Neuronal stem cell (in vitro differentiated cells): ENCODE data around the gene NOVA2.
A peak's percentile ranks its signal among the peaks of the same experiment; 100 is the strongest.

ENCODE experiments used
- DNase-seq: peaks from one replicate; pipeline ENCODE4 v3.0.0-alpha.2; 2013; ENCODE audit warnings: low spot score
- H2AFZ ChIP-seq: one replicate; pipeline ENCODE4 v1.6.1; 2013; ENCODE audit warnings: mild to moderate bottlenecking, low read length, inconsistent platforms
- H2AK5ac ChIP-seq: 2 replicates; pipeline ENCODE4 v1.6.1; 2013; ENCODE audit warnings: low read depth, mild to moderate bottlenecking, inconsistent platforms, low read length, moderate library complexity, mixed read lengths
- H2BK120ac ChIP-seq: 2 replicates; pipeline ENCODE4 v1.6.1; 2013; ENCODE audit warnings: low read depth, mild to moderate bottlenecking, inconsistent platforms, low read length, moderate library complexity, mixed read lengths
- H2BK12ac ChIP-seq: one replicate; pipeline ENCODE4 v1.6.1; 2013; ENCODE audit warnings: low read length, inconsistent platforms
- H2BK15ac ChIP-seq: 2 replicates; pipeline ENCODE4 v1.6.1; 2013; ENCODE audit warnings: mild to moderate bottlenecking, low read length, inconsistent platforms, mixed read lengths
- H2BK5ac ChIP-seq: one replicate; pipeline ENCODE4 v1.6.1; 2013; ENCODE audit warnings: inconsistent platforms, mild to moderate bottlenecking, low read length, moderate library complexity
- H3K14ac ChIP-seq: one replicate; pipeline ENCODE4 v1.6.1; 2013; ENCODE audit warnings: low read length, inconsistent platforms
- H3K18ac ChIP-seq: 2 replicates; pipeline ENCODE4 v1.6.1; 2013; ENCODE audit warnings: low read length, inconsistent platforms
- H3K23ac ChIP-seq: 2 replicates; pipeline ENCODE4 v1.6.1; 2013; ENCODE audit warnings: low read depth, mild to moderate bottlenecking, mixed read lengths, low read length, inconsistent platforms; ENCODE audit not compliant: poor library complexity
- H3K27ac ChIP-seq: replicated peaks from 3 replicates; pipeline ENCODE4 v1.5.1; 2013; ENCODE audit warnings: low read length, inconsistent platforms
- H3K27me3 ChIP-seq, 3 experiments: 2 replicates each; pipeline ENCODE4 v1.6.1; 2013; ENCODE audit warnings: low read length in 3 of 3, mild to moderate bottlenecking in 2 of 3, inconsistent platforms in 1 of 3, low read depth in 1 of 3, mixed read lengths in 1 of 3, moderate library complexity in 1 of 3; ENCODE audit not compliant: control insufficient read depth in 3 of 3, insufficient read depth in 3 of 3
- H3K36me3 ChIP-seq, 2 donors: replicated peaks in 1 of 2; 2 replicates each; pipeline ENCODE4 v1.6.1; 2013; ENCODE audit warnings: low read length in 2 of 2; ENCODE audit not compliant: control insufficient read depth in 2 of 2, insufficient read depth in 2 of 2
- H3K4ac ChIP-seq: 2 replicates; pipeline ENCODE4 v1.6.1; 2013; ENCODE audit warnings: inconsistent platforms, mild to moderate bottlenecking, low read length, moderate library complexity
- H3K4me1 ChIP-seq, 2 donors: 1 replicate in 1 of 2; 2 replicates in 1 of 2; pipeline ENCODE4 v1.6.1; 2013; ENCODE audit warnings: low read length in 2 of 2, low read depth in 1 of 2; ENCODE audit not compliant: control insufficient read depth in 2 of 2, insufficient read depth in 1 of 2
- H3K4me2 ChIP-seq: one replicate; pipeline ENCODE4 v1.6.1; 2013; ENCODE audit warnings: mild to moderate bottlenecking, low read length, inconsistent platforms; ENCODE audit not compliant: insufficient read depth, poor library complexity, severe bottlenecking
- H3K4me3 ChIP-seq, 2 donors: 2 replicates each; pipeline ENCODE4 v1.5.1; 2013; ENCODE audit warnings: low read length in 2 of 2, mild to moderate bottlenecking in 2 of 2, inconsistent platforms in 1 of 2, moderate library complexity in 1 of 2
- H3K79me1 ChIP-seq: one replicate; pipeline ENCODE4 v1.6.1; 2013; ENCODE audit warnings: low read depth, mild to moderate bottlenecking, inconsistent platforms, low read length, moderate library complexity
- H3K9ac ChIP-seq: one replicate; pipeline ENCODE4 v1.6.1; 2013; ENCODE audit warnings: mild to moderate bottlenecking, low read depth, low read length, inconsistent platforms; ENCODE audit not compliant: poor library complexity
- H3K9me3 ChIP-seq, 2 donors: replicated peaks in 1 of 2; 2 replicates each; pipeline versions ENCODE3 to v1.6.1; 2013; ENCODE audit warnings: low read length in 2 of 2, mild to moderate bottlenecking in 2 of 2, inconsistent platforms in 1 of 2, low read depth in 1 of 2, mixed read lengths in 1 of 2, moderate library complexity in 1 of 2; ENCODE audit not compliant: control insufficient read depth in 2 of 2, insufficient read depth in 1 of 2
- H4K8ac ChIP-seq: one replicate; pipeline ENCODE4 v1.6.1; 2013; ENCODE audit warnings: low read depth, mild to moderate bottlenecking, inconsistent platforms, low read length, moderate library complexity
- H4K91ac ChIP-seq: one replicate; pipeline ENCODE4 v1.6.1; 2013; ENCODE audit warnings: low read length, low read depth, mild to moderate bottlenecking, inconsistent platforms; ENCODE audit not compliant: poor library complexity
- WGBS, 2 donors: extraction: QIAGEN DNeasy Blood & Tissue Kit; methylation state at CpG; one replicate each; pipeline ENCODE4 v1.1.7; 2013; ENCODE audit warnings: missing lambda C conversion rate in 2 of 2, mixed read lengths in 1 of 2; ENCODE audit not compliant: insufficient read length in 2 of 2, insufficient replicate concordance in 1 of 2; ENCODE audit errors: extremely low coverage in 2 of 2; 5-methylcytosine and 5-hydroxymethylcytosine counted together

NOVA2 gene

DNA sequence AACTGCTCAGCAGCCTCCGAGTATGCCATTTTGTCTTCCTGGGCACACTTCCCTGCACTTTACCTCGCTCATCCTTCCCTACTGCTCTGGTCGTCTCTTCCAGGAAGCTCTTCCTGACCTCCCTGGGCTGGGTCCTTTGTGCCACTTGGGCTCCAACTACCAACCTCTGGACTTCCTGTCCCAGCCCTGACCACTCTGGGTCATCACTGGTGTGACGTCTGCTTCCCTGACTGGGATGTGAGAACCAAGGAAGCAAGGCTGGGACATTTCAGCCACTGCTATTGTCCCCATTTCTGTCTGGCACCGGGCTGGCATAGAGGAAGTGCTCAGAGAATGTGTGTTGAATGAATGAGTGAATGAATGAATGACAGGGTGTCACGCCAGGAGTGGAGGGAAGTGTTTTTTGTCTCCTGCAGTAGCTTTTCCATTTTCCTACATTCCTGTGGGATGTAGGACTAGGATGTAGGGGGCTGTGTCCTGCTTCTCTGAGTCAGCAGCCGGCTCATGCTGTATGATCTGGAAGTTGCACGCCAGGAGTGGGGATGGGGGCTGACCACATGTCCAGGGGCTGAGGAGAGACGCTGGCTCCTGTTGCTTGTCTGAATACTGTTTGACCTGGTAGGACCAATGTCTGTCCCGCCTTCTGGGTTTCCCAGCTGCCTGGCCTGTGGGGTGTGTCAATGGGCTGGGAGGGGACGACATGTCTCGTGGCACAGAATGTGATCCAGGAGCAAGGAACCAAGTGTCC lies 14.7 kb downstream of the NOVA2 start:
- H3K27me3 ChIP-seq: peaks cover 0 to 2% (median 0%) of the 10 kb centered on the region in 3 experiments
- no peak overlapping the region for H3K14ac ChIP-seq
- H3K27ac ChIP-seq: no peak overlapping the region
- H4K8ac ChIP-seq: no peak overlapping the region
- H3K4me1 ChIP-seq: peaks cover 12 to 35% of the 10 kb centered on the region in 2 donors
- no peak overlapping the region for H4K91ac ChIP-seq
- H2BK120ac ChIP-seq: no peak overlapping the region
- no peak overlapping the region for H3K23ac ChIP-seq
- H3K18ac ChIP-seq: no peak overlapping the region
- H2BK5ac ChIP-seq: no peak overlapping the region
- no peak overlapping the region for H2BK15ac ChIP-seq
- H2BK12ac ChIP-seq: no peak overlapping the region
- no peak overlapping the region for H3K4ac ChIP-seq
- H2AK5ac ChIP-seq: no peak overlapping the region
- peaks cover 25 to 52% of the 10 kb centered on the region in 2 donors for H3K36me3 ChIP-seq
- H3K79me1 ChIP-seq: peaks cover 2% of the 10 kb centered on the region
- peaks cover 0 to 5% of the 10 kb centered on the region in 2 donors for H3K9me3 ChIP-seq
- H3K4me3 ChIP-seq: no peak overlapping the region
- no CpG with 5 or more reads among the region's 12 CpGs for WGBS, 2 donors
- no peak overlapping the region for H3K4me2 ChIP-seq
- DNase-seq: no peak
- no peak overlapping the region for H3K9ac ChIP-seq
- no peak overlapping the region for H2AFZ ChIP-seq

DNA sequence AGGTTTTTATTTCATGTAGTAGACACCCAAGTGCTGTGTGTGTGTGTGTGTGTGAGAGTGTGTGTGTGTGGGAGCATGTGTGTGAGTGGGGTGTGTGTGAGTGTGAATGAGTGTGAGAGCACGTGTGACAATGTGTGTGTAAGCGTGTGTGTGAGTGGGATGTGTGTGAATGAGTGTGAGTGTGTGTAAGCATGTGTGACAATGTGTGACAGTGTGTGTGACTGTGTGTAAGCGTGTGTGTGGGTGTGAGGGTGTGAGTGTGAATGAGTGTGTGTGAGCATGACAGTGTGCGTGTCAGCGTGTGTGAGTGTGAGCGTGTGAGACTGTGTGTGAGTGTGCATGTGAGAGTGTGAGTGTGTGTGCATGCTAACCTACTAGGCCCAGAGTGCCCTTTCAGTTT lies 15.3 kb downstream of the NOVA2 start:
- H3K79me1 ChIP-seq: peaks cover 2% of the 10 kb centered on the region
- no peak overlapping the region for H2AK5ac ChIP-seq
- H3K14ac ChIP-seq: no peak overlapping the region
- no peak overlapping the region for H3K4me2 ChIP-seq
- peaks cover 0 to 2% (median 0%) of the 10 kb centered on the region in 3 experiments for H3K27me3 ChIP-seq
- 100% methylated on average over 3 to 5 of the region's 6 CpGs for WGBS, 2 donors
- peak overlapping the region; percentile 32 for H3K9ac ChIP-seq
- peak overlapping the region in 1 of 2 donors; percentile 55 for H3K4me3 ChIP-seq
- no peak for DNase-seq
- H2BK5ac ChIP-seq: no peak overlapping the region
- H2BK120ac ChIP-seq: no peak overlapping the region
- H4K8ac ChIP-seq: no peak overlapping the region
- H3K4ac ChIP-seq: no peak overlapping the region
- H3K36me3 ChIP-seq: peaks cover 24 to 54% of the 10 kb centered on the region in 2 donors
- H2AFZ ChIP-seq: no peak overlapping the region
- H3K18ac ChIP-seq: no peak overlapping the region
- H3K23ac ChIP-seq: no peak overlapping the region
- H2BK12ac ChIP-seq: no peak overlapping the region
- peaks cover 18 to 41% of the 10 kb centered on the region in 2 donors for H3K4me1 ChIP-seq
- H2BK15ac ChIP-seq: no peak overlapping the region
- H4K91ac ChIP-seq: no peak overlapping the region
- H3K9me3 ChIP-seq: peaks cover 0 to 5% of the 10 kb centered on the region in 2 donors
- H3K27ac ChIP-seq: peak overlapping the region; percentile 15

DNA sequence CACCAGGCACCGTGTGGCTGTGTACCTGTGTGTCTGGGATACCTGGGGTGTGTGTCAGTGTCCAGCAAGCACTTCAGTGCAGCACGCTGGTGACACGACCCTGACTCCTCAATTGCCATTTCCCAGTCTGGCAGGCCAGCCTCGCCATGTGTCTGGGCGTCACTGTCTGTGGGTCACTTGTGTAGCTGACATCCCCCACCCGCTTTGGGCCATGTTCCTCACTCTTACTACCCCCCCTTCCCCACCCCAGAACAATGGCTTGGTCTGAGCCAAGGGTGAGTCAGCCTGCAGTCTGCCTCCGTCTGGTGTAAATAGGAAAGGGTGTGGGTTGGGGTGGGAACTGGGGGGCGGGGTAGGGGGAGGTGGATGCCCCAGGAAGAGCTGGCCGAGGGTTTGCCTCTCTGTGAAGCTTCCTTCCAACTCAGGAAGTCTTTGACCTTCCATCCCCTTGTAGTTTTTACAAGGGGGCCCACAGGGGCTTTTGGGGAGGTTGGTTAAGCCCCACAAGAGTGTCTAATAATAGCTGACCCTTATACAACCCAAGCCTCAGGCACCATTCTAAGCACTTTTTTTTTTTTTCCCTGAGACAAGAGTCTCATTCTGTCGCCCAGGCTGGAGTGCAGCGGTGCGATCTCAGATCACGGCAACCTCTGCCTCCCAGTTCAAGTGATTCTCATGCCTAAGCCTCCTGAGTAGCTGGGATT lies 17.6 kb downstream of the NOVA2 start:
- H3K36me3 ChIP-seq: peaks cover 16 to 63% of the 10 kb centered on the region in 2 donors

DNA sequence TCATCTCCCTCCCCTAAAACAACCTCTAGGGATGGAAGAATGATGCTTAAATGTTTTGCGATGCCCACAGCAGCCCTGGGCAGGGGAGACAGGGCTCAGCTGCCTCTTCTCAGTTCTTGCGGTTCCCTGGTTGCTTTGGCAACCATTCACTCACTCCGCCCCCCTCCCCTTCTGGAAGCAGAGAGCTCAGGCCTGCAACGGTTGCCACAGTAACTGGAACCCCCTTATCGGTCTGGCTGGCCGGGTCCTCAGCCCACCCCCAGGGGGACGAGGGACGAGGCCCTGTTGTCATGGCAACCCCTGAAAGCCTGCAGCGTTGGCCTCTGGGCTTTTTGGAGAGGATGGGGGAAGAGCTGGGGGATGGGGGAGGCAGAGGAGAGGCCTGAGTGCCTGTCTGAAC lies 19.5 kb downstream of the NOVA2 start:
- H3K23ac ChIP-seq: no peak overlapping the region
- no peak overlapping the region for H3K18ac ChIP-seq
- no peak overlapping the region for H3K14ac ChIP-seq
- peak overlapping the region; percentile 55 for H3K27ac ChIP-seq
- peaks cover 13 to 65% of the 10 kb centered on the region in 2 donors for H3K36me3 ChIP-seq
- peaks cover 20 to 34% of the 10 kb centered on the region in 2 donors for H3K4me1 ChIP-seq
- H3K4me3 ChIP-seq: no peak overlapping the region
- peak overlapping the region; percentile 13 for H2BK5ac ChIP-seq
- no peak overlapping the region for H2AK5ac ChIP-seq
- DNase-seq: peak; percentile 93
- H3K4ac ChIP-seq: no peak overlapping the region
- no peak overlapping the region for H3K4me2 ChIP-seq
- peaks cover 0 to 5% of the 10 kb centered on the region in 2 donors for H3K9me3 ChIP-seq
- H3K27me3 ChIP-seq: peaks cover 0 to 2% (median 0%) of the 10 kb centered on the region in 3 experiments
- no peak overlapping the region for H2BK15ac ChIP-seq
- no peak overlapping the region for H4K91ac ChIP-seq
- H2AFZ ChIP-seq: no peak overlapping the region
- H4K8ac ChIP-seq: no peak overlapping the region
- H2BK12ac ChIP-seq: no peak overlapping the region
- WGBS, 2 donors: no CpG with 5 or more reads among the region's 9 CpGs
- no peaks in the 10 kb centered on the region for H3K79me1 ChIP-seq
- no peak overlapping the region for H3K9ac ChIP-seq
- H2BK120ac ChIP-seq: no peak overlapping the region

More for the DNA sequence above, 17.6 kb downstream of the NOVA2 start:
- no peak overlapping the region for H3K23ac ChIP-seq
- no peak overlapping the region for H3K27ac ChIP-seq
- H3K9ac ChIP-seq: no peak overlapping the region
- H3K79me1 ChIP-seq: no peaks in the 10 kb centered on the region
- peaks cover 0 to 2% (median 0%) of the 10 kb centered on the region in 3 experiments for H3K27me3 ChIP-seq
- H2BK120ac ChIP-seq: no peak overlapping the region
- peak overlapping the region; percentile 83 for H3K18ac ChIP-seq
- H3K4me2 ChIP-seq: no peak overlapping the region
- WGBS, 2 donors: no CpG with 5 or more reads among the region's 13 CpGs
- H2BK15ac ChIP-seq: no peak overlapping the region
- peaks cover 0 to 5% of the 10 kb centered on the region in 2 donors for H3K9me3 ChIP-seq
- peaks cover 23 to 44% of the 10 kb centered on the region in 2 donors for H3K4me1 ChIP-seq
- peak overlapping the region; percentile 36 for H2AK5ac ChIP-seq
- no peak overlapping the region for H4K91ac ChIP-seq
- no peak overlapping the region for H2AFZ ChIP-seq
- H3K4ac ChIP-seq: no peak overlapping the region
- H3K14ac ChIP-seq: no peak overlapping the region
- no peak for DNase-seq
- H3K4me3 ChIP-seq: no peak overlapping the region
- H2BK5ac ChIP-seq: no peak overlapping the region
- no peak overlapping the region for H4K8ac ChIP-seq
- H2BK12ac ChIP-seq: no peak overlapping the region
